Keratinocyte (primary cell): ENCODE data around the gene SDCCAG8. TPM values are rescaled to one million over a fixed set of nuclear protein-coding genes. Genes with fewer than 3 reads are reported as not detected.

Source experiments
- DNase-seq: peaks from one replicate; pipeline ENCODE4 v3.0.0-alpha.2; 2011; ENCODE audit warnings: low read depth, missing footprints, low spot score
- FAIRE-seq: peaks from 2 replicates; lab custom pipeline; 2011; peaks lifted over from hg19 to GRCh38; lab: Jason Lieb, UNC
- H2AFZ ChIP-seq: 2 replicates; pipeline ENCODE4 v1.6.0; 2012; ENCODE audit warnings: low read length, control low read depth, inconsistent platforms; ENCODE audit not compliant: control insufficient read depth
- H3K27ac ChIP-seq: 2 replicates; pipeline ENCODE4 v1.5.1; 2011; ENCODE audit warnings: low read length; ENCODE audit not compliant: control insufficient read depth, insufficient read depth
- H3K27me3 ChIP-seq: 3 replicates; pipeline ENCODE4 v1.6.0; 2011; ENCODE audit warnings: low read length; ENCODE audit not compliant: control insufficient read depth, insufficient read depth; ENCODE audit errors: extremely low read depth
- H3K36me3 ChIP-seq, 2 experiments: 2 replicates in 1 of 2; 3 replicates in 1 of 2; pipeline ENCODE4 v1.5.1; 2011; ENCODE audit warnings: low read length in 2 of 2, mild to moderate bottlenecking in 1 of 2; ENCODE audit not compliant: control insufficient read depth in 2 of 2, insufficient read depth in 2 of 2; ENCODE audit errors: extremely low read depth in 1 of 2
- H3K4me1 ChIP-seq: 3 replicates; pipeline ENCODE4 v1.5.1; 2011; ENCODE audit warnings: low read length; ENCODE audit not compliant: control insufficient read depth, insufficient read depth; ENCODE audit errors: extremely low read depth
- H3K4me2 ChIP-seq: 3 replicates; pipeline ENCODE4 v1.6.0; 2011; ENCODE audit warnings: low read depth, low read length; ENCODE audit not compliant: control insufficient read depth, insufficient read depth; ENCODE audit errors: extremely low read depth
- H3K4me3 ChIP-seq, 3 experiments: fragments of 200-600 bp in 1 of 3; sonication (generic) in 1 of 3; 2 replicates in 2 of 3; 3 replicates in 1 of 3; pipeline ENCODE4 v1.5.1; 2011 to 2016; ENCODE audit warnings: low read length in 3 of 3, mild to moderate bottlenecking in 3 of 3, control low read depth in 2 of 3, inconsistent platforms in 1 of 3, low read depth in 1 of 3, mixed read lengths in 1 of 3, mixed run types in 1 of 3, moderate library complexity in 1 of 3; ENCODE audit not compliant: control insufficient read depth in 2 of 3, insufficient read depth in 2 of 3; ENCODE audit errors: extremely low read depth in 1 of 3
- H3K79me2 ChIP-seq: 2 replicates; pipeline ENCODE4 v1.6.0; 2012; ENCODE audit warnings: low read length; ENCODE audit not compliant: control insufficient read depth, insufficient read depth
- H3K9ac ChIP-seq: 3 replicates; pipeline ENCODE4 v1.6.0; 2011; ENCODE audit warnings: low read length; ENCODE audit not compliant: control insufficient read depth, insufficient read depth; ENCODE audit errors: extremely low read depth
- H3K9me1 ChIP-seq: 3 replicates; pipeline ENCODE4 v1.6.0; 2011; ENCODE audit warnings: low read length; ENCODE audit not compliant: control insufficient read depth, insufficient read depth; ENCODE audit errors: extremely low read depth
- H3K9me3 ChIP-seq: 2 replicates; pipeline ENCODE4 v1.5.1; 2012; ENCODE audit warnings: low read depth, low read length; ENCODE audit not compliant: control insufficient read depth
- H4K20me1 ChIP-seq: 3 replicates; pipeline ENCODE4 v1.6.0; 2011; ENCODE audit warnings: low read length; ENCODE audit not compliant: control insufficient read depth, insufficient read depth; ENCODE audit errors: extremely low read depth
- CTCF ChIP-seq, 3 experiments: IDR thresholded peaks in 1 of 3; conservative IDR thresholded peaks in 1 of 3; optimal IDR thresholded peaks in 1 of 3; 2 replicates in 2 of 3; 3 replicates in 1 of 3; pipeline versions ENCODE3 to v1.5.1; 2011; ENCODE audit warnings: low read length in 3 of 3, mild to moderate bottlenecking in 3 of 3, moderate library complexity in 2 of 3, control low read depth in 1 of 3, inconsistent platforms in 1 of 3; ENCODE audit not compliant: insufficient read depth in 2 of 3; ENCODE audit errors: extremely low read depth in 1 of 3
- EZH2 ChIP-seq: IDR thresholded peaks from one replicate; pipeline ENCODE4 v1.6.1; 2012; ENCODE audit warnings: inconsistent platforms, mild to moderate bottlenecking, low read length, moderate library complexity
- dilution Hi-C: fragments of 300-500 bp; cut with MboI; formaldehyde crosslinking; loops from one replicate; pipeline ENCODE4 v1.7.0; 2020; ENCODE audit warnings: low sequenced_read_pairs; ENCODE audit not compliant: extremely low pct_ligation_motif_present
- polyA plus RNA-seq, 5 experiments: library from polyadenylated mRNA; depleted of rRNA in 3 of 5; stranded (reverse) in 3 of 5; stranded (forward) in 1 of 5; unstranded in 1 of 5; fragments of >200 nt; gene quantifications; 1 replicate in 1 of 5; 2 replicates in 3 of 5; 3 replicates in 1 of 5; pipeline versions ENCODE4 v1.2.1 to v1.2.3, GENCODE V29; 2011 to 2012; ENCODE audit warnings: missing spikeins in 2 of 5, low read depth in 1 of 5, low replicate concordance in 1 of 5
- small RNA-seq, 3 experiments: library from RNA; depleted of rRNA; stranded (forward); fragments of <200 nt; gene quantifications; one replicate each; pipeline ENCODE3, GENCODE V24; 2012; ENCODE audit warnings: low read depth in 3 of 3, low replicate concordance in 1 of 3; ENCODE audit not compliant: insufficient read length in 3 of 3

SDCCAG8 gene
- polyA plus RNA-seq, 1 donor (not counting 4 experiments of a cell fraction or from before 2014, with no cell fraction given), result 61.6 TPM

- Histone ChIP-seq H3K36me3 (no peaks in the 10 kb centered on the region), H3K9ac (no peak overlapping the region)
- dilution Hi-C loops, result no loop called here
Measured at GRCh38 chr1:243549108-243549507, 293.3 kb downstream of the SDCCAG8 start.

More at GRCh38 chr1:243549108-243549507, 293.3 kb downstream of the SDCCAG8 start:
- H3K4me1 ChIP-seq, result peaks cover 20% of the 10 kb centered on the region
- no peaks in the 10 kb centered on the region for H3K9me1 ChIP-seq
- no peak for TF ChIP-seq EZH2
- no peak for TF ChIP-seq CTCF (optimal IDR thresholded peaks at IDR 0.05 in 1 of 3, IDR thresholded peaks at IDR 0.05 in 1 of 3, conservative IDR thresholded peaks at IDR 0.05 in 1 of 3; ENCODE audit: extremely low read depth in 1 of 3, insufficient read depth in 2 of 3, low read length in 3 of 3)
- peak overlapping the region; percentile 66 for H2AFZ ChIP-seq
- DNase-seq, result no peak
- H3K4me2 ChIP-seq, result peak overlapping the region; percentile 56
- H4K20me1 ChIP-seq, result no peaks in the 10 kb centered on the region
- peak; percentile 92 for FAIRE-seq
- H3K27me3 ChIP-seq, result no peaks in the 10 kb centered on the region
- no peaks in the 10 kb centered on the region for H3K79me2 ChIP-seq
- no peaks in the 10 kb centered on the region for H3K9me3 ChIP-seq
- H3K27ac ChIP-seq, result peak overlapping the region; percentile 36
- H3K4me3 ChIP-seq, result peak overlapping the region in 1 of 3 experiments; percentile 7

Small RNAs within 50 kb of the gene (small RNA-seq; reads per million reads assigned to genes)
- gene MIR4677, result 0.07 to 10.0 (median 3.3) reads per million in 3 experiments

Other genes with a start within 250 kb of the SDCCAG8 start
- 30.6 to 40.5 TPM (median 36.5 TPM) in 3 replicates for gene CEP170, start 760 bp upstream of the SDCCAG8 start, polyA plus RNA-seq